Measurements from ENCODE around the gene ZBTB37. TPM values are rescaled to one million over a fixed set of nuclear protein-coding genes. Genes with fewer than 3 reads are reported as not detected.

Gene ZBTB37
- polyA plus RNA-seq, 2 donors: 0.47 to 1.3 TPM

Other genes starting within 250 kb of the ZBTB37 start
- gene TEX50, start 233.0 kb upstream of the ZBTB37 start, polyA plus RNA-seq: not detected
- not detected for gene ANKRD45, start 198.5 kb upstream of the ZBTB37 start, polyA plus RNA-seq
- gene KLHL20, start 153.4 kb upstream of the ZBTB37 start, polyA plus RNA-seq: 1 to 10 TPM; 3.8 to 8.2 TPM
- 1 to 10 TPM; 6.4 to 7.9 TPM for gene DARS2, start 43.7 kb upstream of the ZBTB37 start, polyA plus RNA-seq
- 1 to 10 TPM; 2.1 to 3.2 TPM for gene CENPL, start 43.5 kb upstream of the ZBTB37 start, polyA plus RNA-seq
- gene GAS5, start 391 bp upstream of the ZBTB37 start, polyA plus RNA-seq: 100 to 1,000 TPM; 419 to 527 TPM
- gene SERPINC1, start 48.9 kb downstream of the ZBTB37 start, polyA plus RNA-seq: under 1 TPM in 1 of 2 donors, not detected in 1; 0.06 TPM
- 1 to 10 TPM; 3.5 to 6.8 TPM for gene RC3H1, start 154.0 kb downstream of the ZBTB37 start, polyA plus RNA-seq